Muscle layer of colon (tissue), 2 donors: ENCODE measurements around the gene EXOC6B.

Source experiments
- H3K27ac ChIP-seq: one replicate; pipeline ENCODE4 v1.7.0; 2013; ENCODE audit warnings: low read depth, mild to moderate bottlenecking, low read length, moderate library complexity
- H3K27me3 ChIP-seq, 2 donors: one replicate each; pipeline ENCODE4 v1.7.0; 2013; ENCODE audit warnings: low read length in 2 of 2, mild to moderate bottlenecking in 2 of 2; ENCODE audit not compliant: insufficient read depth in 2 of 2, control insufficient read depth in 1 of 2
- H3K36me3 ChIP-seq: one replicate; pipeline ENCODE4 v1.7.0; 2013; ENCODE audit warnings: mild to moderate bottlenecking, low read length; ENCODE audit not compliant: insufficient read depth
- H3K4me1 ChIP-seq: one replicate; pipeline ENCODE4 v1.7.0; 2013; ENCODE audit warnings: mild to moderate bottlenecking, low read length; ENCODE audit not compliant: insufficient read depth
- H3K4me3 ChIP-seq, 2 donors: one replicate each; pipeline ENCODE4 v1.7.0; 2013; ENCODE audit warnings: low read length in 2 of 2, low read depth in 1 of 2, mild to moderate bottlenecking in 1 of 2, moderate library complexity in 1 of 2
- H3K9ac ChIP-seq: one replicate; pipeline ENCODE4 v1.7.0; 2013; ENCODE audit warnings: low read length
- H3K9me3 ChIP-seq: one replicate; pipeline ENCODE4 v1.7.0; 2013; ENCODE audit warnings: mild to moderate bottlenecking, low read length
- donor health status: abdominal sarcoma.
- donor health status: Adenocarcinoma of cecum.

EXOC6B gene

DNA sequence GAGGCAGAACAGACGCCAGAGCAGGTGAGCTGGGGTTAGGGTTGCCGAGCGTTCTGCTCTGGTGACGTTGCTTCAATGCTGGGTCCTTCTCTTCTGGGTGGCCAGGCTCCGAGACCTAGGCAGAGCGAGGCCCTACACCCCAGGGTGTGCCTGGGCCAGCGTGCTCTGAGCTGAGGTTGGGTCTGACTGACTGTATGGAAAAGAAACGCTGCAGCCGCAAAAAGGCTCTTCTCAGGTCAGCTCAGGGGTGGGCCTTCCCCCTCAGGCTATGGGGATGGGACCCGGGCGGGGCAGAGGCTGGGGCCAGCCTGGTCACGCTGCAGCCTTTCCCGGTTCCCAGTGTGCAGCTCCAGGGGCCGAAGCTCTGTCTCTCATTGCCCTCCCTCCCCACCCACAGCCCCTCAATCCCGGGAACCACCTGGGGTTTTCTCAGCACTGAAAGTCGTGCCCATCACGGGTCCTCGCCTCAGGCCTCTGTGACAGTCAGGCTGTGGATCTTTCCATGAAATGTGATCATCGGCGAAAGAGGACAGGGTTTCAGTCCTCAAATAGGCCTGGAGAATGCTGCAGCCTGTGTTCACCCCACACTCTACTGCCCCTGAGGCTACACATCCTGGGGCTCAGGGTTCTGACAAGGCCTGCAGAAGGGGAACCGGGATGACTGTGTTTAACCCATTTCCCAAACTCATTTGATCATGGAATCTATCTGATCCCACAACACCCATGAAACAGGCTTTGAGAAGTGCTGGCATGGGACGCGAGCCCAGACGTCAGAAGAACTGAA is 697.6 kb downstream of the EXOC6B start:
- H3K36me3 ChIP-seq = no peaks in the 10 kb centered on the region
- H3K9ac ChIP-seq = no peak overlapping the region
- H3K27me3 ChIP-seq = no peaks in the 10 kb centered on the region
- H3K4me1 ChIP-seq = no peaks in the 10 kb centered on the region
- no peak overlapping the region for H3K27ac ChIP-seq
- H3K4me3 ChIP-seq = no peak overlapping the region
- no peaks in the 10 kb centered on the region for H3K9me3 ChIP-seq

DNA sequence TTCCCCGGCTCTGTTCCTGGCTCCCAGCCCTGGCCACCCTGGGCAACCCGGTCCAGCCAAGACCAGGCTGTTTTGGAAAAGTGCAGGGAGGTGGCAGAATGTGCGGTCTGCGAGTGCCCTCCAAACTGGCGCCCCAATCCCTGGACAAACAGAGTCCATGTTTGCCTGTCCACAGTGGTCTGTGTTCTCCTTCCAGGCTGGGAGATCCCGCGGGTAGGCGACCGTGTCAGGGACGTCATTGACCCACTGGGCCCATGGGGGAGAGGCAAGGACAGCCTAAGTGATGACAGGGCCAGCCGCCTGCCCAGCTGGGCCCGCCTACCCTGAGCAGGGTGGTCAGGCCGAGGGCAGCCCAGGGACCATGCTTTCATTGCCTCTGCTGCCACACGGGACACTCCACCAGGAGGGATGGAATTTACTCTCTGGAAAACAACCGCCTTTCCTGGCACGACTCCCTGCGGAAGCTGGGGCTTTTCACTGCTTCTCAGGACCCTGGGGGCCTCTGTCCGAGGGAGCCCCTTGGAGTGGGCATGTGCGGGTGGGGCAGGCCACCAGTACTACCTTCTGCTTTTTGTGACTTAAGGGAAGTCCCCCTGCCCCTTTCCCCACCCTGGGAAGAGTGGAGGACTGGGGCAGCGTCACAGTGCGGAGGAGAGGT is 698.3 kb downstream of the EXOC6B start:
- H3K4me3 ChIP-seq = no peak overlapping the region
- H3K9me3 ChIP-seq = no peaks in the 10 kb centered on the region
- no peaks in the 10 kb centered on the region for H3K36me3 ChIP-seq
- no peak overlapping the region for H3K27ac ChIP-seq
- H3K4me1 ChIP-seq = no peaks in the 10 kb centered on the region
- H3K9ac ChIP-seq = no peak overlapping the region
- H3K27me3 ChIP-seq = no peaks in the 10 kb centered on the region

DNA sequence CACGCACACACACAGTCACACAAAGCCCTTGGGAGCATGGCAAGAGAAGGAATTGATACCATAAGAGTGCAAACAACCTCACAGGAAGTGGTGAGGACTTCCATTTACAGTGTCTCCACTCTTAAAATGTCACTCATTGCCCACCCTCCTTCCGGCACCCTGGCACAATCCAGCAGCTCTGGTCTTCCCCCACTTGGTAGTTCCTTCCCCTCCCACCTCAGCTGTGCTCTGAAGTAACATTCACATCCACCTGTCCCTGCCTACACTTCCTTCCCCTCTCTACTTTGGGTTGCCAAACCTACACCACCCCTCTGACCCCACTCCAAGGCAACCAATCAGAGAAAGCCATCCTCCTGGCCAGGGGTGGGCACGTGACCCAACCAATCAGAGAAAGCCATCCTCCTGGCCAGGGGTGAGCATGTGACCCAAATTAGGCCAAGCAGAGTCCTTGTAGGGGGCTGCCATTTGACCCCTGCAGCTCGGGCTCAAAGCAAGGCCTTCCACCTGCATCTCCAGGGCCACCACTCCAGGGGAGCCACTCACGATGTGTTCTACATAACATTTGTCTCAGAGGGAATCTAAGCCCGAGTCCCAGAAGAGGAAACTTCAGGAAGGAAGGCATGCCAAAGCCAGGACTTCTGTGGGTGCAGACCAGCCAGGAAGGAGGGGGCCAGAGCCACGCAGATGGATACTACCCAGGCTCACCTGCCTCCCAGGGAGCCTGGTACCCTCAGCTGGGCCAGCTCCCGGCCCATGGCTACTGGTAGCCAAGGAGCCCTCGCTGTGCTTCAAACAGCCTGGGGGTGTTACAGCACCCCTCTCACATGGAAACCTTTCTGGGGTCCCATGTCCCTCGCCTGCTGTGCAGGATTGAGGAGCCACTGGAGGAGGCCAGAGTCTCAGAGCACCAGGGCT is 699.4 kb downstream of the EXOC6B start:
- H3K4me1 ChIP-seq = no peaks in the 10 kb centered on the region
- H3K4me3 ChIP-seq = no peak overlapping the region
- no peaks in the 10 kb centered on the region for H3K36me3 ChIP-seq
- H3K27ac ChIP-seq = no peak overlapping the region
- H3K27me3 ChIP-seq = no peaks in the 10 kb centered on the region
- H3K9me3 ChIP-seq = peaks cover 5% of the 10 kb centered on the region
- no peak overlapping the region for H3K9ac ChIP-seq
